ENCODE results near the gene GINS2.

- TF ChIP-seq CTCF (IDR thresholded peaks at IDR 0.05), result no peak
- no peak for TF ChIP-seq POLR2A (IDR thresholded peaks at IDR 0.05)
Measured at GRCh38 chr16:85657267-85657650, 31.5 kb downstream of the GINS2 start.

Measured in thyroid gland (tissue), 4 donors.